IPS DF 6.9 (cell line): ENCODE results near the gene LRP6.

Experiments used
- DNase-seq: peaks from one replicate; pipeline ENCODE4 v3.0.0-alpha.2; 2013; ENCODE audit warnings: low read depth, low spot score
- H3K27ac ChIP-seq: one replicate; pipeline ENCODE4 v1.5.1; 2013; ENCODE audit warnings: low read length, control low read depth
- H3K27me3 ChIP-seq: 2 replicates; pipeline ENCODE4 v1.6.1; 2013; ENCODE audit warnings: mild to moderate bottlenecking, low read length; ENCODE audit not compliant: control insufficient read depth, insufficient read depth
- H3K36me3 ChIP-seq: 2 replicates; pipeline ENCODE4 v1.6.1; 2013; ENCODE audit warnings: low read length; ENCODE audit not compliant: control insufficient read depth, insufficient read depth
- H3K4me1 ChIP-seq: 2 replicates; pipeline ENCODE4 v1.6.1; 2013; ENCODE audit warnings: low read length; ENCODE audit not compliant: control insufficient read depth, insufficient read depth
- H3K4me3 ChIP-seq: 2 replicates; pipeline ENCODE4 v1.5.1; 2013; ENCODE audit warnings: mild to moderate bottlenecking, low read length
- H3K9me3 ChIP-seq: 2 replicates; pipeline ENCODE4 v1.6.1; 2013; ENCODE audit warnings: low read length, inconsistent platforms; ENCODE audit not compliant: control insufficient read depth, insufficient read depth
- WGBS: extraction: QIAGEN DNeasy Blood & Tissue Kit; methylation state at CpG from one replicate; pipeline ENCODE4 v1.1.7; 2013; ENCODE audit warnings: mixed read lengths, missing lambda C conversion rate; ENCODE audit not compliant: insufficient read length, insufficient coverage; 5-methylcytosine and 5-hydroxymethylcytosine counted together

LRP6 gene

DNA sequence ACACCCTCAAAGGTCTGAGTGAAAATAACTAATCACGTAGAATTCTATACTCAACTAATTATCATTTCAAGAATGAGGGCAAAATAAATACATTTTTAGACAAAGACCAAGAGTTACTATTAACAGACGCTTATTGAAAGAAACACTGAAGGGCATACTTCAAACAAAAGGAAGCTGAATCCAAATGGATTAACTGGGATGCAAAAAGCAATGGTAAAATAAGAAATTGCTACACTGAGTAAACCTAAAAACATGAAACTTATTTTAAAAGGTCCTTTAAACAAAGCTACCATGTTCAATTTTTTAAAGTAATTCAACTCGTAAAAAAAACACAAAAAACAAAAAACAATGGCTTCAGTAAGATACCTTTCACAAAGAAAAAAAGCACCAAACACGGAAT lies 28.2 kb downstream of the LRP6 start:
- Histone ChIP-seq H3K36me3 (no peaks in the 10 kb centered on the region), H3K27me3 (no peaks in the 10 kb centered on the region), H3K27ac (no peak overlapping the region), H3K4me3 (no peak overlapping the region), H3K4me1 (no peaks in the 10 kb centered on the region), H3K9me3 (no peaks in the 10 kb centered on the region)
- no CpG with 5 or more reads among the region's 4 CpGs for WGBS
- no peak for DNase-seq

DNA sequence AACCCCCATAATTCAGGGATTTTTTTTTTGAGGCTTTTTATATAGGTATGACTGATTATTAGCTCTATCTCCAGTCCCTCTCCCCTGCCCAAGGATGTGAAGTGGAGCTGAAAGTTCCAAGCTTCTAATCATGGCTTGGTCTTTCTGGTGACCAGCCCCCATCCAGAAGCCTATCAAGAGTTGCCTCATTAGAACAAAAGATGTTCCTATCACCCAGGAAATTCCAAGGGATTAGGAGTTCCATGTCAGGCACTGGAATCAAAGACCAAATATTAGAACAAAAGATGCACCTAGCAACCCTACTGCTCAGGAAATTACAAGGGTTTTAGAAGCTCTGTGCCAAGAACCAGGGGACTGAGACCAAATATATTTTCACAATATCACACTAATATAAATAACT lies 29.9 kb downstream of the LRP6 start:
- Histone ChIP-seq H3K27me3 (no peaks in the 10 kb centered on the region), H3K4me3 (no peak overlapping the region), H3K27ac (no peak overlapping the region), H3K36me3 (no peaks in the 10 kb centered on the region), H3K4me1 (no peaks in the 10 kb centered on the region), H3K9me3 (no peaks in the 10 kb centered on the region)
- DNase-seq = no peak

DNA sequence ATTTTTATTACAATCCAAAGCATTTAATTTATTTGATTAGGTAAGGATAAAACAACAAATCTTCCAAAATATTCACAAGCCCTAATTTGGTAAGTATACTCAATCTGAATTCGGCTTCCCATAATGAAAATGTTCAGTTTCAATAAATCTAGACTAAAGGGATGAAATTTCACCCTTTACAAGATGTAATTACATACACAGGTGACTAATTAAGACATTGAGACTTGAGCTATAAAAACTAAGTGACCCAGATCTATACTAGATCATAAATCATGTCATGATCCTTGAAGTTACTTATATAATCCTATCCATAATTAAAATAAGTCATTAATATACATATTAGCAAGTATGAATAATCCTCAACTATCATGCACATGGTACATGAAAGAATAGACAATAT lies 36.6 kb downstream of the LRP6 start:
- Histone ChIP-seq H3K9me3 (no peaks in the 10 kb centered on the region; the same call in 1 of the 2 replicates), H3K27me3 (no peaks in the 10 kb centered on the region), H3K4me3 (no peak overlapping the region), H3K36me3 (no peaks in the 10 kb centered on the region), H3K4me1 (peaks cover 4% of the 10 kb centered on the region), H3K27ac (no peak overlapping the region)
- no peak for DNase-seq
- whole genome bisulfite sequencing = no CpG with 5 or more reads among the region's 1 CpG

DNA sequence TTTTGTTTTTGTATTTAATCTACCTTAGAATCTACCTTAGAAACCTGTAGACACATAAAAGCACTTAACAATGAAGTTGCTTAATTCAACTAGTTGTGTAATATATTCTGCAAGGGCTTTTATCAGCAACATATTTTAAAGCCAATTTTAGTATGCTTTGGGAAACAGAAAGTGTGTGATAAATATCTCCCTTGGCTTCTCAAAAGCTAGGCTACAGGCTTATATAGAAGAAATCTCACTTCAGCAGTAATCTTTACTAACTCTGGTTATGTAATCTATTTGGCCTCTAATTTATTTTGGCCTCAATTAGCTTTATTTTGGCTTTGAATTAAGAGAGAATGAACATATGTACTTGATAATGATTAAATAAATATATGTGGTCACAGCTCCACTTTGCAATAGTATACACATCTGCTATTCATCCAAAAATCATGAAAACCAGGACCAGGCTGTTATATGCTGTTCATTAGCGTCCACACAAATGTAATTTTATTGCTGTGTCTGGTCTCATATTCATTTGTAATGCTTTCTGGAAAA lies 37.2 kb downstream of the LRP6 start:
- Histone ChIP-seq H3K27me3 (no peaks in the 10 kb centered on the region), H3K4me3 (no peak overlapping the region), H3K27ac (no peak overlapping the region), H3K36me3 (no peaks in the 10 kb centered on the region), H3K4me1 (peaks cover 4% of the 10 kb centered on the region), H3K9me3 (no peaks in the 10 kb centered on the region; the same call in 1 of the 2 replicates)
- no CpG with 5 or more reads among the region's 1 CpG for WGBS
- DNase-seq = no peak

DNA sequence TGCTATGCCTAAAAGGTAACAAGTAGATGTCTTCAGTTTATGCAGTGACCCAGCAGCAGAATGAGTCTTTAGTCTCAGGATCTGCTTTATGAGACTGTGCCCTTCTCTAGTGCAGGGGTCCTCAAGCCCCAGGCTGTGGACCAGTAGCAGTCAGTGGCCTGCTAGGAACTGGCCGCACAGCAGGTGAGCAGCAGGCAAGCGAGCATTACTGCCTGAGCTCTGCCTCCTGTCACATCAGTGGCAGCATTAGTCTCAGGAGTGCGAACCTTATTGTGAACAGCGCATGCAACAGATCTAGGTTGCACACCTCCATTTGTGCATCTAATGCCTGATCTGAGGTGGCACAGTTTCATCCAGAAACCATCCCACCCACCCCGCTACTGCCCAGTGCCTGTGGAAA lies 38.4 kb downstream of the LRP6 start:
- Histone ChIP-seq H3K27me3 (no peaks in the 10 kb centered on the region), H3K4me3 (no peak overlapping the region), H3K27ac (no peak overlapping the region), H3K4me1 (peaks cover 4% of the 10 kb centered on the region), H3K9me3 (no peaks in the 10 kb centered on the region; the same call in 1 of the 2 replicates), H3K36me3 (no peaks in the 10 kb centered on the region)
- DNase-seq = no peak
- no CpG with 5 or more reads among the region's 5 CpGs for WGBS

DNA sequence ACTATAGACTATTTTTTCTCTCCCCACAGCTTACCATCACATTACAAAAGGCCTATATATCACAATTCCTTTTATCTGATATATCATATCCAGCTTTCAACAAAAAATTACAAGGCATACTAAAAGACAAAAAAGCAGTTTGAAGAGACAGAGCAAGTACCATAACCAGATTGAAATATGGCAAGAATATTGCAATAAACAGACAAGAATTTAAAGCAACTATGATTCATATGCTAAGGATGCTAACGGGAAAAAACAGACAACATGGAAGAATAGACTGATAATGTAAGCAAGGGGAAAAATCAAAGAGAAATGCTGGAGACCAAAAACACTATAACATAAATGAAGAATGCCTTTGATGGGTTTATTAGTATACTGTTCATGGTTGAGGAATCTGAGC lies 40.7 kb downstream of the LRP6 start:
- Histone ChIP-seq H3K27me3 (no peaks in the 10 kb centered on the region), H3K4me1 (peaks cover 4% of the 10 kb centered on the region), H3K27ac (no peak overlapping the region), H3K36me3 (no peaks in the 10 kb centered on the region), H3K4me3 (no peak overlapping the region), H3K9me3 (no peaks in the 10 kb centered on the region; the same call in 1 of the 2 replicates)
- WGBS = no CpG with 5 or more reads among the region's 1 CpG
- no peak for DNase-seq

DNA sequence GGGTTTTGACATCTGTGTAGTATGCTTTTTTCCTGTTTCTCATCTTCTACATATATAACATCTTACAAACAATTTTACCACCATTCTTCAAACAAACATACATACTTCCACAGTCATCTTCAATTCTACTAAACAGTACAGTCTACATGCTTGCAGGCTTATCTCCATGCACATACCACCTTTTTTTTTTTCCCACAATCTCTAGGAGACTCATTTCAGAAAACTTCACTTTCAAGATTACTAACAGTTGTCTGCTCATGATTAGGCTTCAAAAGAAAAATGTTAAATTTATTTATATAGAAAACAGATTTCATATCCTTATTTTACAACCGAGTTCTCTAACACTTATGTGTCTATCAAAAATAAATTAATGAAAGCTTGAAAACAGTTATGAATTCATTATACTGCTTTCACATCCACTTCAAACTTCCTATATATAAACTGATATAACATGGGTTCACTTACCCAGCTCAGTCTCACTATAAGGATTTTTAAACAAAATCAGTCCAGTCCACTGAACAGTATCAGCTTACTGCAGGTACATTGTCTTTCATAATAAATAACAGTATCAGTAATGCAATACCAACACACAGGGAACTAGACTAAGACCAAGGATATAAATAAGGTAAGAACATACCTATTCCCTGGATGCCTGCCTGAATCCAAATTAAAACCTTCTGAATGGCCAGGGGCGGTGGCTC lies 42.5 kb downstream of the LRP6 start:
- peaks cover 4% of the 10 kb centered on the region for H3K4me1 ChIP-seq
- no peak overlapping the region for H3K27ac ChIP-seq
- no peaks in the 10 kb centered on the region for H3K9me3 ChIP-seq
- no peaks in the 10 kb centered on the region for H3K27me3 ChIP-seq
- no CpG with 5 or more reads among the region's 2 CpGs for WGBS
- H3K36me3 ChIP-seq = no peaks in the 10 kb centered on the region
- no peak for DNase-seq
- H3K4me3 ChIP-seq = no peak overlapping the region

DNA sequence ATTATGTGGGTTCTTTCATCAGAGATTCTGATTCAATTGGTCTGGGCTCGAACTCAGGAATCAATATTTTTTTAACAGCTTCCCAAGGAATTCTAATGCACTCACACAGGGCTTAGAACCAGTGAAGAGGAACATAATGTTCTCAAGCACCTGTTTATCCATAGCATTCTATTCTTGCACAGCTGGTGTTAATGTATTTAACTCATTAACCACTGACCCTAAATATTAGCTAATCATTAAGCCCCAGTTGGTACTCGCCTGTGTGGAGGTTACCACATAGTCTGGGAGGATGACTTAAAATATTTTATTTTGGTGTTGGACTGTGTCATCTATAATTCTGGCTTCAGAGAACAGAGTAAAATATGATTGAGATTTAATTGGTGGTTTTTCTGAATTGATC lies 45.3 kb downstream of the LRP6 start:
- no peaks in the 10 kb centered on the region for H3K4me1 ChIP-seq
- H3K9me3 ChIP-seq = no peaks in the 10 kb centered on the region
- no peaks in the 10 kb centered on the region for H3K27me3 ChIP-seq
- DNase-seq = no peak
- H3K27ac ChIP-seq = no peak overlapping the region
- WGBS = no CpG with 5 or more reads among the region's 2 CpGs
- H3K4me3 ChIP-seq = no peak overlapping the region
- H3K36me3 ChIP-seq = no peaks in the 10 kb centered on the region

DNA sequence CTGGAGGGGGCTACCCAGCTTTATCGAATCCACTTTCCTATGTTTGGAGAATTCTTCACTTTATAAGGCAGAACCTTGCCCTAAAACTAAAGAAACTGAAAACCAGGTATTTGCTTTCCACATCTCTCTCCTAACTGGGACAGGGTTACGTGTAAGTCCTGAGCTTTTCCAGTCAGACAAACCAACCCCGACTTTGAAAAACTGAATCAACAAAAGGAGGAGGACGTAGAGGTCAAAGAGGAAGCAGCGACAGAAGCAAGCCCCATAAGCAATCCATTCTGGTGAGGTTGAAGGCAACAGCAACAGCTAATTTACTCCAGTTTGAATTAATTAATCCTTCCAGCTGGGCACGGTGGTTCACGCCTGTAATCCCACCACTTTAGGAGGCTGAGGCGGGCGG lies 47.2 kb downstream of the LRP6 start:
- WGBS = no CpG with 5 or more reads among the region's 9 CpGs
- H3K27ac ChIP-seq = no peak overlapping the region
- no peak overlapping the region for H3K4me3 ChIP-seq
- no peaks in the 10 kb centered on the region for H3K9me3 ChIP-seq
- H3K27me3 ChIP-seq = no peaks in the 10 kb centered on the region
- no peaks in the 10 kb centered on the region for H3K36me3 ChIP-seq
- no peaks in the 10 kb centered on the region for H3K4me1 ChIP-seq
- DNase-seq = no peak

DNA sequence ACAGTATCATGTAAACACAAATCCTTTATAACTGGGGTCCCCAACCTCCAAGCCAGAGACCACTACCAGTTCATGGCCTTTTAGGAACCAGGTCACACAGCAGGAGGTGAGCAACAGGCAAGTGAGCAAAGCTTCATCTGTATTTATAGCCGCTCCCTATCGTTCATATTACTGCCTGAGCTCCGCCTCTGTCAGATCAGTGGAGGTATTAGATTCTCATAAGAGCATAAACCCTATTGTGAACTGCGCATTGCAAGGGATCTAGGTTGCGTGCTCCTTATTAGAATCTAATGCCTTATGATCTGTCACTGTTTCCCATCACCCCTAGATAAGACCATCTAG lies 49.9 kb downstream of the LRP6 start:
- WGBS = no CpG with 5 or more reads among the region's 5 CpGs

DNA sequence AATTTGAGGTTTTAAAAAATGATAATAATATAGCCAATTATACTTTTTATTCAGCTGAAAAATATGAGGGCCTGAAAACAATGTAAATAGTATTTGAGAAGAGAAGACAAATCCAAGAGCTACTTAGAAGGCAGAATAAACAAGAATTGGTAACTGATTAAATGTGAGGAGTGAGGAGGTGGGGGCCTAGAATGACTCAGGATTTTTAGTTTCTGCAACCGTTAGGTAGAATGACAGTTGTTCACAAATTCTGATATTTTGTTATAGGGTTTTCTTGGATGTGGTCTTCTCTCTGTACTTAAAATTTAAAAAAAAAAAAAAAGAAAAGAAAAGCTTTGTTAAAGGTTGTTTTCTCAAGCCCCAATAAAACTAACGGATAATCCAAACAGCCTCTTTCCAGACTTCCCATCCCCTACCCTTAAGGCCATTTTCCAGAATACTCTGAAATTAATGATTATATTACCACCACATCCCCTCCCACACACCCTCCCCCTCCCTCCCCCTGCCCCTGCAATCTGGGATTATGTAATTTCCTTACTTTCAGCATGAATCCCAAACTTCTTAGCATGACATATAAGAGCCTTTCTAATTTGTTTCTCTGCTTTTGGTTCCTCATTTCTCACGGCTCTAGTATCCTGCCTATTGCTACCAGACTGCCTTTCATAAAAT lies 50.4 kb downstream of the LRP6 start:
- no peaks in the 10 kb centered on the region for H3K4me1 ChIP-seq
- WGBS = no CpG with 5 or more reads among the region's 3 CpGs
- H3K27me3 ChIP-seq = no peaks in the 10 kb centered on the region
- no peaks in the 10 kb centered on the region for H3K36me3 ChIP-seq
- H3K4me3 ChIP-seq = no peak overlapping the region
- DNase-seq = no peak
- no peak overlapping the region for H3K27ac ChIP-seq
- H3K9me3 ChIP-seq = no peaks in the 10 kb centered on the region

More for the DNA sequence above, 49.9 kb downstream of the LRP6 start:
- Histone ChIP-seq H3K4me1 (no peaks in the 10 kb centered on the region), H3K36me3 (no peaks in the 10 kb centered on the region), H3K9me3 (no peaks in the 10 kb centered on the region), H3K4me3 (no peak overlapping the region), H3K27me3 (no peaks in the 10 kb centered on the region), H3K27ac (no peak overlapping the region)
- DNase-seq = no peak
